Right lobe of liver (tissue), 6 donors: ENCODE results near the gene RSAD2. TPM values are rescaled to one million over a fixed set of nuclear protein-coding genes. Genes with fewer than 3 reads are reported as not detected.

Experiments used
- ATAC-seq, 4 donors: fragments of 200-7000 bp; cut with Tn5 transposase; one replicate each; pipeline ENCODE4 v1.9.1; 2020; ENCODE audit warnings: mild to moderate bottlenecking in 4 of 4, moderate library complexity in 4 of 4
- DNase-seq, 3 donors: peaks; one replicate each; pipeline ENCODE4 v3.0.0-alpha.2; 2020
- H3K27ac ChIP-seq, 3 donors: fragments of 200-600 bp; one replicate each; pipeline ENCODE4 v1.8.0; 2022
- H3K27me3 ChIP-seq, 2 donors: fragments of 200-600 bp; one replicate each; pipeline ENCODE4 v1.8.0; 2022
- H3K36me3 ChIP-seq, 4 donors: fragments of 200-600 bp; sonication (generic) in 1 of 4; one replicate each; pipeline versions ENCODE4 v1.5.1 to v1.8.0; 2017 to 2022; ENCODE audit warnings: control low read depth in 1 of 4
- H3K4me1 ChIP-seq, 4 donors: fragments of 200-600 bp; sonication (generic) in 1 of 4; one replicate each; pipeline versions ENCODE4 v1.5.1 to v1.8.0; 2017 to 2022; ENCODE audit warnings: control low read depth in 1 of 4
- H3K4me3 ChIP-seq, 3 donors: fragments of 200-600 bp; one replicate each; pipeline ENCODE4 v1.8.0; 2022
- H3K9me3 ChIP-seq, 4 donors: fragments of 200-600 bp; sonication (generic) in 1 of 4; one replicate each; pipeline versions ENCODE4 v1.5.1 to v1.8.0; 2017 to 2022; ENCODE audit warnings: control low read depth in 1 of 4
- POLR2A ChIP-seq: fragments of 450-650 bp; IDR thresholded peaks from one replicate; pipeline ENCODE4 v1.6.1; 2017; ENCODE audit warnings: antibody characterized with exemption, mild to moderate bottlenecking
- WGBS: methylation state at CpG from one replicate; pipeline ENCODE4 v1.1.6; 2018; ENCODE audit warnings: low coverage, low lambda C conversion rate; ENCODE audit not compliant: insufficient coverage; ENCODE audit errors: missing lambda C conversion rate; 5-methylcytosine and 5-hydroxymethylcytosine counted together
- intact Hi-C, 2 donors: fragments of 100-400 bp; cut with DNase I; formaldehyde crosslinking; loops; one replicate each; pipeline versions ENCODE4 v1.11.2 to v1.14.1; 2022
- total RNA-seq, 6 experiments: library from RNA; depleted of rRNA in 2 of 6; stranded (reverse); fragments of >200 nt in 2 of 6; fragmentation: NEBNext Ultra II Directional in 3 of 6; extraction: Animal tissue kit (Norgen Biotek cat#: 25700) in 3 of 6; gene quantifications; one replicate each; pipeline versions ENCODE4 v1.1.0 to v1.2.4, GENCODE V29; 2016 to 2023
- TF ChIP-seq, protein P1 (sequence below), 4 donors: fragments of 200-600 bp in 3 of 4; fragments of 450-650 bp in 1 of 4; IDR thresholded peaks; one replicate each; pipeline versions ENCODE4 v1.5.1 to v1.8.0; 2016 to 2022; ENCODE audit warnings: antibody characterized with exemption in 4 of 4, mild to moderate bottlenecking in 2 of 4
- donor health status: DM: no; HTN: yes; CAD: no.
- donor health status: DM: no; HTN: no; CAD: no.
- donor health status: DM: no; HTN: no; CAD: no.
- donor health status: DM: no; HTN: yes; CAD: no.
- donor health status: DM: no; HTN: yes; CAD: no.

RSAD2 gene
- total RNA-seq, 6 experiments from 2014 or later: 0.37 to 2.7 (median 1.1) TPM

DNA sequence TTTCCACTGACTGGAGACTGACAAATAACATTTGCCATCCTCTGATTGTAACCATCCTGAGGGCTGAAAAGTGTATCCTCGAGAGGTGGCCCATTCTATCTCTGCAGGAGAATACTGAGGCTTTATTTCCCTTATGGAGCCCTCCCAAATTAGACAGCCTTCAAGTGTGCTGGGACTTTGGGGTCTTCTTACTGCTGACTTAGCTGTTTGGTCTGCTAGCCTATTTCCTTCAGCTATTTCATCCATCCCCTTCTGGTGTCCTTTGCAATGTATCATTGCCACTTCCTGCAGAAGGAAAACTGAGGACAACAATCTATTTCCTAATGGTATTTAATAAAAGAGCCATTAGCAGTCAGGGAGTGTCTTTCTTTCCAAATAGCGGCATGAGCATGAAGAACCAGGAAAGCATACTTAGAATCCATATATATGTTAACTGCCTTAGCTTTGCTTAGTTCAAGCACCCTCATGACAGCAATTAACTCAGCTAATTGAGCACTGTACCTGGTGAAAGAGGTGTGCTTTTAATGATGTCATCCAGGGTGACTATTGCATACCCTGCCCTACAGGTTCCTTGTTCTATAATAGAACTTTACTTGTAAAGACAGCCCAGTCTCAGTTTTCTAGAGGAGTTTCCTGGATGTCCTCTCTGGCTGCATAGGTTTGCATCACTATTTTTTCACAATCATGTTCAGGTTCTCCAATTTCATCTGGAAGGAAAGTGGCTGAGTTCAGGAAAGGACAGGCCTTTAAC is 35.9 kb upstream of the RSAD2 start:
- no peak overlapping the region for H3K27ac ChIP-seq
- no peaks in the 10 kb centered on the region for H3K4me1 ChIP-seq
- peaks cover 0 to 25% (median 4%) of the 10 kb centered on the region in 4 donors for H3K9me3 ChIP-seq
- DNase-seq: no peak
- intact Hi-C loops: no loop called here
- no peak for TF ChIP-seq POLR2A
- TF ChIP-seq, protein P1, sequence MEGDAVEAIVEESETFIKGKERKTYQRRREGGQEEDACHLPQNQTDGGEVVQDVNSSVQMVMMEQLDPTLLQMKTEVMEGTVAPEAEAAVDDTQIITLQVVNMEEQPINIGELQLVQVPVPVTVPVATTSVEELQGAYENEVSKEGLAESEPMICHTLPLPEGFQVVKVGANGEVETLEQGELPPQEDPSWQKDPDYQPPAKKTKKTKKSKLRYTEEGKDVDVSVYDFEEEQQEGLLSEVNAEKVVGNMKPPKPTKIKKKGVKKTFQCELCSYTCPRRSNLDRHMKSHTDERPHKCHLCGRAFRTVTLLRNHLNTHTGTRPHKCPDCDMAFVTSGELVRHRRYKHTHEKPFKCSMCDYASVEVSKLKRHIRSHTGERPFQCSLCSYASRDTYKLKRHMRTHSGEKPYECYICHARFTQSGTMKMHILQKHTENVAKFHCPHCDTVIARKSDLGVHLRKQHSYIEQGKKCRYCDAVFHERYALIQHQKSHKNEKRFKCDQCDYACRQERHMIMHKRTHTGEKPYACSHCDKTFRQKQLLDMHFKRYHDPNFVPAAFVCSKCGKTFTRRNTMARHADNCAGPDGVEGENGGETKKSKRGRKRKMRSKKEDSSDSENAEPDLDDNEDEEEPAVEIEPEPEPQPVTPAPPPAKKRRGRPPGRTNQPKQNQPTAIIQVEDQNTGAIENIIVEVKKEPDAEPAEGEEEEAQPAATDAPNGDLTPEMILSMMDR (IDR thresholded peaks at IDR 0.05): no peak
- no peaks in the 10 kb centered on the region for H3K36me3 ChIP-seq
- no peak for ATAC-seq
- 69% methylated on average over 2 of the region's 2 CpGs for WGBS
- no peak overlapping the region for H3K4me3 ChIP-seq
- H3K27me3 ChIP-seq: no peaks in the 10 kb centered on the region

DNA sequence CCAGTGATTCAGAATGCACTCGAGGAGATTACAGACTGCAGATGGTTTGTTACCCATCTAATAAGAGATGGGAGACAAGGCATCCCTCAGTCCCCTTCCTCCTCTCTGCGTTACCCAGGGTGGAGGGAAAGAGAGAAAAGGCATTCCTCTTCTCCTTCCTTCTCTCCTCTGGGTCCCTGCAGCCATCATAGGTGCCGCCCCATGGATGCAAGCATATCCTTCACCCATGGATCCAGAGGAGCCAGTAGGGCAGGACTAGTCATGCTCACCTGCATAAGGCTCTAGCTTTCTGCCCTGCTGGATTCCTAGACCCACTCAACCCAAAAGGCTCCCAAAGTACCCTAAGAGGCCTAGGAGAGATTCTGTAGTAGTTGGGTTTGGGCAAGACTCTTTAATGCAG is 32.3 kb upstream of the RSAD2 start:
- intact Hi-C loops: no loop called here
- ATAC-seq: peak in 3 of 4 donors; percentile 26 to 55 (median 40)
- H3K36me3 ChIP-seq: no peaks in the 10 kb centered on the region
- WGBS: 71% methylated on average over 3 of the region's 3 CpGs
- TF ChIP-seq POLR2A: no peak
- TF ChIP-seq, protein P1 (IDR thresholded peaks at IDR 0.05): no peak
- no peaks in the 10 kb centered on the region for H3K27me3 ChIP-seq
- H3K4me3 ChIP-seq: no peak overlapping the region
- peaks cover 0 to 25% (median 4%) of the 10 kb centered on the region in 4 donors for H3K9me3 ChIP-seq
- no peak overlapping the region for H3K27ac ChIP-seq
- H3K4me1 ChIP-seq: no peaks in the 10 kb centered on the region
- no peak for DNase-seq

GRCh38 chr2:6845903-6846302 is 31.7 kb upstream of the RSAD2 start:
- H3K4me3 ChIP-seq: no peak overlapping the region
- H3K27me3 ChIP-seq: no peaks in the 10 kb centered on the region
- H3K4me1 ChIP-seq: no peaks in the 10 kb centered on the region
- DNase-seq: no peak
- H3K36me3 ChIP-seq: no peaks in the 10 kb centered on the region
- H3K27ac ChIP-seq: no peak overlapping the region
- TF ChIP-seq, protein P1 (IDR thresholded peaks at IDR 0.05): no peak
- TF ChIP-seq POLR2A: no peak
- intact Hi-C loops: no loop called here
- 76% methylated on average over 2 of the region's 2 CpGs for WGBS
- peaks cover 0 to 25% (median 4%) of the 10 kb centered on the region in 4 donors for H3K9me3 ChIP-seq
- ATAC-seq: no peak

DNA sequence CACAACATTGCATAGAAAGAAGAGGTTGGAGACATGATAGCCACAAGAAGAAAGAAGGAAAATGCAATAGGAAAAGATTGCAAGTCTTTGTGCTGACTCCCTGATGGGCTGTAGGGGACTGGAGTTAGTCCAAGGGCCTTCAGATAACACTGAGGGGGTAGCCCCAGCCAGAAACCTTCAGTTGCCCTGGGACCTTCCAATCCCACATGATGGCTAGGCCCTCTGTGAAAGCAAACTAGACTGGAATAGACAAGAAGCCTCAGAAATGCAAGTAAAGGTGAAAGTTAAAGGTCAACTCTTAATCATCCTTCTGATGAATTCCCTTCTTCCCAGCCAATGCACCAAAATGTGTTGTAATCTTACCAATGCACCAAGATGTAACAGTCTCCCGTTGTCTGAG is 31.0 kb upstream of the RSAD2 start:
- intact Hi-C loops: no loop called here
- Histone ChIP-seq H3K9me3 (peaks cover 0 to 25% (median 4%) of the 10 kb centered on the region in 4 donors), H3K27me3 (no peaks in the 10 kb centered on the region), H3K4me3 (no peak overlapping the region), H3K27ac (no peak overlapping the region), H3K4me1 (no peaks in the 10 kb centered on the region), H3K36me3 (no peaks in the 10 kb centered on the region)
- TF ChIP-seq POLR2A: no peak
- TF ChIP-seq, protein P1 (IDR thresholded peaks at IDR 0.05): no peak
- WGBS: 89% methylated on average over 1 of the region's 1 CpG
- no peak for ATAC-seq
- DNase-seq: no peak
